SHP77 (cell line): ENCODE results near the gene RABEP1.
A peak's percentile ranks its signal among the peaks of the same experiment; 100 is the strongest.

Experiments
- DNase-seq, 2 experiments: peaks; one replicate each; lab custom pipeline; 2025; lab: John Stamatoyannopoulos, UW

RABEP1 gene

DNA sequence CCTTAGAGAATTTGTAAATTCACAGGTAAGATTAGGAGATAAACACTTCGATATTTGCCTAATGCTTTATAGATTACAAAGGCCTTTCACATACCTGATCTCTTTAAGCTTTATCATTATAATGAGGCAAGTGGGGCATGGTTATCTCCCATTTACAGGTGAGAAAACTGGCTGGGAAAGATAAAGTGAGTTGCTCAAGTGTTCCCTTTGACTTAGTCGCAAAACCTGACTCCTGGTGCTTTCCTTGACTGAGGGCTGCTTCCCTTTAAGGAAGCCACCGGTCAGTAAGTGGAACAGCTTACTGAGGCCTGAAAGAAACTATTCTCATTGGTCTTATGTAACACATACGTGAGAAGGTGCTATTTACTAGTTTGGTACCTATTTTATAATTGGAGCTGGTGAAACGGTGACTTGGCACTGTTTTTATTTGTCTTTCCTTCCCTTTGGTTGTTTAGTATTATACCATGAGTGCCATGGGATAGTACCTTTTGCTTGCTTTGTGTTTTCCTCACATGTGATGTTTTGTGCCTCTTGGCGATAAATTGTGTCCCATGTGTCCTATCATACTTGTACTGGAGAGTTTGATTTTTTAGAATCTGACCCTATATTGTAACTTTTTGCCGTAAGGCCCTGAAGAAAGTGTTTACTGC is 80.2 kb downstream of the RABEP1 start:
- DNase-seq: no peak

DNA sequence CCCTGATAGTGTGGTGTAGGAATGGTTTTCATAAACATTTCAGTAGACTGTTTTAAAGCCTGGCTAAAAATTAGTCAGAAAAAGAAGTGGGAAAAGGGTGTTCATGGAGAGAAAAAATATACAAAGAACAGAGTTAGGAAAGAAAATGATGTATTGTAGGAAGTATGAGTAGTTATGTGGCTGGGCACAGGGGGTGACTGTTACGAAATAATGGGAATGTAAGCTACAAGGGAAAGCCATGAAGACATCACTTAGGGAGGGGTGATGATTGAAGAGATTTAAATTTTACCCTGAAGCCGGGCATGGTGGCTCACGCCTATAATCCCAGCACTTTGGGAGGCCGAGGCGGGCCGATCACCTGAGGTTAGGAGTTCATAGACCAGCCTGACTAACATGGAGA is 82.1 kb downstream of the RABEP1 start:
- no peak for DNase-seq

DNA sequence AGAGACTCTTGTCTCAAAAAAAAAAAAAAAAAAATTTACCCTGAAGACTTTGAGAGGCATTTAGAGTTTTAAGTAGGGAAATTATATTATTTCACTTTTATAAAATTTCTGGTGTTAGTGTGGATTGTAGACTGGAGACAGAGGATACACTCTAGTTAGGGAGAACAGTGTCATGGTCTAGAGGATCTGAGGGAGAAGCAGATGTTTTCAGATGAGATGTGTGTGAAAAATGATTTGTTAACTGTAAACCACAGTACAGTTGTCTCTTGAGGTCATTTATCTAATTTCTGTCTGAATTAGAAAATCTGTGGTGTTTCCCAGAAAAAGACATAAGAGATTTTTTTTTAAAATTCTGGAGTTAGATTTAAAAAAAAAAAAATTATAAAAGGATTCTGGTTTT is 82.6 kb downstream of the RABEP1 start:
- DNase-seq: no peak

DNA sequence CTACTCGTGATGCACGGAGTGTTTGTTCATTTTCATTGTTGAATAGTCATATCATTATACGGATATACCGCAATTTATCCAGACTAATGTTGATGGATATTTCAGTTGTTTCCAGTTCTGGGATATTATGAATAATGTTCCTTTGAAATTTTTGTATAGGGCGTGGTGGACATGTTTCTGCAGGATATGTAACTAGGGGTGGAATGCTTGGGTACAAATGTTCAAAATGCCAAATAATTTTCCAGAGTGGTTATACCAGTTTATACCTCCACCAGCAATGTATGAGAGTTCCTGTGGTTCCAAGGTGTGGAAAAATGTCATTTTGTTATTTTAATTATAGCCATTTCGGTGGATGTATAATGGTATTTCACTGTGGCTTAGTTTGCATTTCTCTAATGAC is 83.7 kb downstream of the RABEP1 start:
- no peak for DNase-seq

DNA sequence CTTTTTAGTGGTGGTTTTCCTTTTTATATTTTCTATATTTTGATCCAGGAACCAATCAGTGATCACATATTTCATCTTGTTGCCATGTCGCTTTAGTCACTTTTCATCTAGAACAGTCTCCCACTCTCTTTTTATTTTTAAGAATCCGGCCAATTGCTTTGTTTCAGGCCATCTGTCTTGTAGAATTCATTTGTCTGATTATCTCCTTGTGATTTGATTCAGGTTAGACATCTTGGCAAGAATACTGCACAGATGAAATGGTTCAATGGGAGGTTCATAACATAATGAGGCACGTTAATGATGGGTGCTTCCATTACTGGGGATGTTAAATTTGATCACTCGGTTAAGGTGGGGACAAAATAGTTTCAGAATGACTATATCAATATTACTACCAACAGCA is 88.3 kb downstream of the RABEP1 start:
- no peak for DNase-seq

DNA sequence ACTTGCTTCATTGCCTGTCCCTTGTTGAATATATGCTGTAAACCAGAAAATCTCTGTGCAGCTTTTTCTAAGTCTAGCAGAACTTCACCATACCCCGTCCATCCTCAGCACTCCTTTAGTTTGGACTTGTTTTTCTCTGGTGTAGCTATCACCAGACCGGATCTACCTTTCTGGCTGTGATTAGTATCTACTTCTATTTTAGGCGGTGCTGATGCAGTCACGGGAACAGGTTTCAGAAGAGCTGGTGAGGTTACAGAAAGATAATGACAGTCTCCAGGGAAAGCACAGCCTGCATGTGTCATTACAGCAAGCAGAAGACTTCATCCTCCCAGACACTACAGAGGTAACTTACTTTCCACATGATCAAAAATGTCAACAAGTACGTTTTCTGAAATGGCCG is 91.0 kb downstream of the RABEP1 start:
- DNase-seq: no peak

DNA sequence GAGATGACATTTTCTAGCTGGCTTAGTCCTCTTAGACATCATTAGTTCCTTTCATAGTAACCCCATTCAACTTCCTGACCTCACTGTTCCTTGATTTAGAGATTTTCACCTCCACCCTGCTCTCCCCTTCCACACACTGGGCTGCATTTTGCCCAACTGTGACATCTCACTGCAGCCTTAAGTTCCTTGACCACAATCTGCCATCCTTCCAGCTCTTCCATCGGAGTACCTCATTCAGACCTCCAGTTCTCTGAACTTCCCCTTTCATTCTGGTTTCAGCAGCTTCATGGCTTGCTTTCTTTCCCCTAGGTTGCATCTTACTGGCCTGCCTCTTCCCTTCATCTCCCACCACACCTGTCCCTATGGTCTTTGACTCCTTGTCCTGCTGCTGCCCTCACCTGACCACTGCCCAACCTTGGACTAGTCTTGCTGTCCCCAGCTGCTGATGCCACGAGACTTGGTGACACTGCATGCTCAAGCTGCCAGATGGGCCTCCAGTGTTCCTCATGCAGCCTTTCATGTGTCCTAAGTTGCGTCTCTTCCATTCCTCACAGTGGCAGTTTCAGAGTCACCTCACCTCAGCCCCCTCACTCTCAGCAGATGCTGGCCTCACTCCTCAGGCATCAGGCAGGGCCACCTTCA is 96.6 kb downstream of the RABEP1 start:
- DNase-seq: no peak

DNA sequence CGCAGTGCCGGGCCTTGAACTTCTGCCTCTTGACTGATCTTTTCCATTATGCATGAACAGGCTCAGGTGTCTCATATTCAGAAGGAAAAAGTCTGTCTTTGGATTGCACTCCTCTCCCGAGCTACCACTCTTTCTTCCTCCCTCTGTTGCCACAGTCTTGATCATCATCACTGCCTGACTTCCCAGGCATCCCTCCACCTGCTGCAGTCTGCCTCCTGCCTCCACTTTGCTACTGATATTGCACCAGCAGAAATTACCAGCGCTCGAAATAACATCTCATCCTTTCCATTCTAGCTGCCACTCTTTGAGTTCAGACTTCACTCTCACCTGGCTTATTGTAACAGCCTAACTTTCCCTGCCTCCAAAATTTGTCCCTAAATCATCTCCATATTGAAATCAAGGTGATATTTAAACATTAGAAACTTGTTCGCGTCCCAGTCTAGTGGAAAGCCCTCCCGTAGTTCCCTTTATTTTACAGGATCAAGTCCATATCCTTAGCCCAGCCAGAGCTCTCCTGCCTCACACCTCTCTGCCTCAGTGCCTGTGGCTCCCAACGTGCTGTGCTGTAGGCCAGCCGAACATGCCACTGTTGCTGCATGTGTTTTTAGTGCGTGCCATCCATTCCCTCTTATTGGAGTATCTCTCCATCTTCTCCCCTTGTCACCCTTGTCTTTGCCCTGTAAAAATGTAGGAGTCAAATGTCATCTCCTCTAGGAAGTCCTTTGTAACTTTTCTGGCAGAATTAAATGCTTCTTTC is 97.4 kb downstream of the RABEP1 start:
- DNase-seq: no peak

DNA sequence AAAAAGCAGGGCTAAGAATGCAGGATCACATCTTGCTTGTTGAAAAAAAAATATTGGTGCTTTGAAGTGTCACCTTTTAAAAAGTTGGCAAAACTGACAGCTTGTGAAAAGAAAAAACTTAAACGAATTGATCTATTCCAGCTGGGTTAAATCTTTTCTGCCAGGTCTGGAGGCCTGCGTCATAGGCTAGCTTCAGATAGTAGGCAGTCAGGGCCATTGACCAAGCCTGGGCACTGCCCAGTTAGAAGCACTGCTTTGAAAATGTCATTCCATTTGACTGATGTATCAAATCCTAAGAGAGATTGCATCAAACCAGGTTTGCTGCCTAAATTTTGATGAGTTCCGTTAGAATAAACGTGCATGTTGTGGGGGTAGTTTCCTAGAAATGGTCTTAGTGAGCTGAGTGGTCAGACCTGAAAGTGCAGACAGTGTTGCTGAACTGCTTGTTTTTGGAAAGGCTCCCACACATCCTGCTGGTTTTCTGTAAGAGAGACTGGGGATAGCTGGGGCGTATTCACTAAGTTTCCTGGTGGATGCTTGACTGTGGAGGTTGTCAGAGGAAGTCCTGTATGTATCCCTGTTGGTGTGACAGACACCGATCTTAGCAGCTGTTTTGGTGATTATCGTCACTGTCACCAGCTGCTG is 98.5 kb downstream of the RABEP1 start:
- DNase-seq: no peak

DNA sequence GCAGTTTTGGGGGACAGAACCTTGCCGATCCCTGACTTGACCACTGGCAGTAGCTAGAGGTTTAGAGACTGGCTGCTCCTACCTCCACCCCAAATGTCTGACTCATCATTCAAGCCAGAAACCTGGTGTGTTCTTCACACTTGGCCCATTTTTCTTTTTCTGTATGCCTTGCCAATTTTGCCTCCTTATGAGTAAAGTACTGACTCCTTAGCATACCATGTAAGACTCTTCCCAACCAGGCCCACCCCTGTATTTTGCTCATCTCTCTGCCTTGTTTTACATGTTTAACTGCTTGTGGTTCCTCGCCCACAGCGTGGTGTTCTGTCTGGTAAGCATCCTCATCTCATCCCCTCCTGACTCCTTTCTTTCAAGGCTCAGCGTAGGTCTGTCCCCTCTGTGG is 99.5 kb downstream of the RABEP1 start:
- DNase-seq: no peak

DNA sequence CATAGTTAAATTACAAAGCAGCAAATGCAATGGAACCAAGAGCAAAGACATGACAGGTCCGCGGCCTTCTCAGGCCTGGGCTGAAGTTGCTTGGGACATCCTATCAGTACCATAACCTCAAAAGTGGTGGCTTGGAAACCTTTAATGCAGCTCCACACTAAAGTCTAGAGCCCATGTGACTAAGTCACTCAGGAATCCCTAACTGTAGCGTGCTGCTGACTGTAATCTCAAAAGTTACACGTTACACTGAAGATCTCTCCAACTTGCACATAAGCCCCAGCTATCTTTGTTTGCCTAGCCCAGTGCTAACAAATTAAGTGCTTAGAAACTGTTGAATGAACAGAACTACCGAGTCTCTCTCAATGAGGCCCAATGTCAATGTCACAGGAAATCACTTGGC is 109.6 kb downstream of the RABEP1 start:
- no peak for DNase-seq

DNA sequence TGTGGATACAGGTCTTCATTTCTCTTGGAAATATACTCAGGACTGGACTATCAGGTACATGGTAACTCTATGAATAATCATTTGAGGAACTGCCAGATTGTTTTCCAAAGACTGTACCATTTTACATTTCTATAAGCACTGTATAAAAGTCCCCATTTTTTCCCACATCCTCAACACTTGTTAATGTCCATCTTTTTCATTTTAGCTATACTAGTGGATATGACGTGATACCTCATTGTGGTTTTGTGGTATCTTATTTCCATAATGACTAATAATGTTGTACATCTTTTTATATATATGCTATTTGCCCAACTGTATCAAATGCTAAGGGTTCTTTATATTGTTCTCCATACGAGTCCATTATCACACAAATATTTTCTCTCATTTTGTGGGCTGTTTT is 114.5 kb downstream of the RABEP1 start:
- DNase-seq: no peak

DNA sequence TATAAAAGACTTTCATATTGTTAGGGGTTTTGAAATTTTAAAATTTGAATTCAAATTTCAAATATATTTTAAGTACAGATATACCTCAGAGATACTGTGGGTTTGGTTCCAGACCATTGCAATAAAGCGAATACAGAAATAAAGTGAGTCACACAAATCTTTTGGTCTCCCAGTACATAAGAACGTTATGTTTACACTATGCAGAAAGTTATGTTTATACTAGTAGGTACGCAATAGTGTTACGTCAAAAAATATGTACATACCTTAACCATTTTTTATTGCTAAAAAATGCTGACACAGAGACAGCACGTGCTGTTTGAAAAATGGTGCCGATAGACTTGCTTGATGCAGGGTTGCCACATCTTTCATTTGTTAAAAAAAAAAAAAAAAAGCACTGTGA is 117.7 kb downstream of the RABEP1 start:
- DNase-seq: no peak

DNA sequence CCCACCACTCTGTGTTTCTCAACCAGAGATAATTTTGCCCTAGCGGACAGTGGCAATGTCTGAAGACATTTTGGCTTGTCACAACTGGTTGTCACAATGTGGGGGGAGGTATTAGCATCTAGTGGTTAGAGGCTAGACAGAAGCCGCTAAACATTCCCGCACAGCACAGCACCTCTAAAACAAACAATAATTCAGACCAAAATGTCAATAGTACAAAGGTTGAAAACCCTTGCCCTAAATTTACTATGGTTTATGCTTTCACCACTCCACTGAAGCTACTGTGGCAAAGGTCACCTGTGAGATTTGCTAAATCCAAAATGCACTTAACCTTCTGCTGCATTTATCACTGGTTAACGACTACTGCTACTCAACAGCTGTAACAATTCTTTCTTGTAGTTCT is 123.3 kb downstream of the RABEP1 start:
- DNase-seq: no peak

DNA sequence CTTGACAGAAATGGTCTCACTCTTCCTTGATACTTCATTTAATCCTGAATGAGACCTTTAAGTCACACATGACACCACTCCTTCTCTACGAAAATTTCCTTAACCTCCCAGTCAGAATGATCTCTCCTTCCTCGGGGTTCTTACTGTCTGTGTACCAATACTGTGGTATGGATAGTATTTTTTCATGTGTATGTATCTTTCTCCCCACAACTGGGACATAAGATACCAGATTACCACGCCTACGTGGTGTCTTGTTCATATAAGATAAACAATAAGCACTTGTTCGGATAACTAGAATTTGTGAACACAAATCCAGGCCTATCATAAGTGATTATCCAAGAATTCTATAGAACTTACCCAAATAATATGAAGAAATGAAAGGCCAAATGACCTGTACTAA is 126.1 kb downstream of the RABEP1 start:
- DNase-seq: no peak

DNA sequence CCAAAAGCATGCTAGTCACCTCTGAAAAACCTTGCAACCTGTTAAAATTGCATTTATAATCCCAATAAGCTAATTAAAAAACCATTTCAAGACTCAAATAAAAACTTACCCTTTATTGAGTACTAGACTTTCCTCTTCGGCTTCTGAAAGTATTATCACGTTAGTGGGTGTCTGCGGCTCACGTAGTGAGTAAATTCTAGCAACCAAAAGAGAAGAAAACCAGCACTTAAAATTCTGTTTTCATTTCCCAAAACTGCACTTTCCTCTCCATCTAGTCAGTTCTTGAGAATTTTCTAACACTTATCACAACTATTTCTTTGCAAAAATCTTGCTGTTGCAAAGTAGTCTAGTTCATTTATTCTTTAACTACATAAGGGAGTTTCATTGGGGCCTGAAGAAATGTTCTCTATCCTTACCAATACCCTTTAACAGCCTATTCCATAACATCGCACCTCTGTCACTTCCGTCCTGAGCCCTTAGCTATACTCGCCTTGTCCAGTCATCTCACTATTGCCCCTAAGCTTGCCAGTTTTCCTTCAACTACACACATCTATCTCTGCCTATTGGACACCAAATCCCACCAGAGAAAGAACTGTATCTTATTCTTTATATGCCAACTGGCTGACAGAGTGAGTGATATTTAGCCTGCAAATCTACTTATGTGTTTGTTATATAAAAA is 128.6 kb downstream of the RABEP1 start:
- no peak for DNase-seq

DNA sequence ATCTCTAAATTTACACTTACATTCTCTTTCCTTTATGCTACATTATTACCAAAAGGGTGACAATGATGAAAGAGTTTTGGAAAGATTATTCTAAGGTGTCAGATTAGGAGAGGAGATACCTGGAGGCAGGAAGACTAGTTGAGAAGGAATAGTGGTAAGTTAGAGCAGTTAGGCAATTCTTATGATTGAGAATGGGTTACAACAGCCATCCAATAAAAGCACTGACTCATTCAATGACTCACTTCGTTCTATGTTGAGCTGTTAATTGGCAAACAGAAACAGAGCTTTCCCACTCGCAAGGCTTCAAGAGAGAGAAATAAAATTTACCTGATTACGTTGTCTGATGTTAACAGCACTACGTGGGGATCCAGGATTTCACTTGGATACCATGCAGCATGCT is 131.6 kb downstream of the RABEP1 start:
- DNase-seq: no peak

DNA sequence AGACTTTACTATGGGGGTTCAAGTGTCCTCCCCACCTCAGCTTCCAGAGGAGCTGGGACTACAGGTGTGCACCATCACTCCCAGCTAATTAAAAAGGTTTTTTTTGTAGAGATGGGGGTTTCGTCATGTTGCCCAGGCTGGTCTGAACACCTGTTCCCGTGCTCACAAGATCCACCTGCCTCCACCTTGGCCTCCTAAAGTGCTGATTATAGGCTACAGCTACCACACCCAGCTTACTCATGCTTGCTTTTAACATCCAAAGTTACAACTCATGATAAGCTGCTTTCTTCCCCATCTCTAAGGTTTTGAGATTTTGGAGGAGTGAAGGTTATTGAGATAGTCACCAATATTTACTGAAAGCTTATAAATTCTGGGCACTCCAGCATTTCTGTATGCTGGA is 134.8 kb downstream of the RABEP1 start:
- DNase-seq: no peak

DNA sequence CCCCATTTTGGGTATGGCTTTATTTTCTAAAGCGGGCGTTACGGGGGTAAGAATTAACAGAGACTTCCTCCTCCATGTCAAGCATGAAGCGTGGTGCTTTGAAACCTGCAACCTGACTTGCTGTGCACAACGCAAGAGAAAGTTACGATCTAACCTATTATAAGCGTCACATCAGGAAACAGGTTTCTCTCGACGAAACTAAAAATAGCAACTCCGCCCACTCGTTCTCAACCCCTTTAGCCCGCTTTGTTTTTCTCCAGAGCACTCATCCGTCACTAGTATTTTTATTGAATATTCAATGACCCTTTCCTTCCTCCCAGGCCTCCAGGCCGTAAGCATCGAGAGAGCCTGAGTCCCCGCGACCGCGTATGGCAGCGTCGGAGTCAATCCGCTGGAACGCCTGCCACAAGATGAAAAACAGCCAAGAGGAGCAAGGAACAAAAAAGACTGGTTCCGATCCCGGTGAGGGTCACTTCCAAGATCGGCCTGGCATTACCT is 136.8 kb downstream of the RABEP1 start:
- DNase-seq: peak; percentile 31 to 34

DNA sequence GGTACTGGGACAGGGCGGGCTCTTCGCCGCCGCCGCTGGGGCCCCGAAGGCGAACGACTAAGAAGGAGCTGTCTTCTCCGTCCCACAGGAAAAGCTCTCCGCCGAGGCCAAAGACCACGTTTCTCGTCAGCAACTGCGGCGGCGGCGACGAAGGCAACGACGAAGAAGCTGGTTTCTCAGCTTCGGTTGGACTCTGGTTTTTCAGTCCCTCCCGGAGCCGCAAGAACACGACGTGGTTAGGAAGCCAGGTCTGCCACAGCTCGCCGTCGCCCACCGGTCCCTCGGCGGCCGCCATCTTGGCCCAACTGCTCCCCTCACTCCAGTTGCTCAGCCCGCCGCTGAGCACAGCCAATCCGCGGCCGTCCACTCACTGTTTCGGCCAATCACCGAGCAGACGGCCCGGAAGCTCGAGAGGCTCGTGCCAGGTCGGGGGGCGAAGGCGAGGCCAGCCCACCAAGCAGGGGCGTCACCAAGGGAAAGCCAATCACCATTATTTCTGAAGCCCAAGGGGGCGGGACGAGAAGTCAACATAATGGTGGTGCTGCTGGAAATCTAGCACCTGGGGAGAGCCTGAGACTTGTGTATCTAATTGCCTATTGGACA is 137.4 kb downstream of the RABEP1 start, which contains the start of gene NUP88:
Gene NUP88, minus strand, starts transcription at position 307 of the 603 bp plus-strand sequence. Its CDS starts 12 bp downstream, at position 295.
- DNase-seq: peak; percentile 99

DNA sequence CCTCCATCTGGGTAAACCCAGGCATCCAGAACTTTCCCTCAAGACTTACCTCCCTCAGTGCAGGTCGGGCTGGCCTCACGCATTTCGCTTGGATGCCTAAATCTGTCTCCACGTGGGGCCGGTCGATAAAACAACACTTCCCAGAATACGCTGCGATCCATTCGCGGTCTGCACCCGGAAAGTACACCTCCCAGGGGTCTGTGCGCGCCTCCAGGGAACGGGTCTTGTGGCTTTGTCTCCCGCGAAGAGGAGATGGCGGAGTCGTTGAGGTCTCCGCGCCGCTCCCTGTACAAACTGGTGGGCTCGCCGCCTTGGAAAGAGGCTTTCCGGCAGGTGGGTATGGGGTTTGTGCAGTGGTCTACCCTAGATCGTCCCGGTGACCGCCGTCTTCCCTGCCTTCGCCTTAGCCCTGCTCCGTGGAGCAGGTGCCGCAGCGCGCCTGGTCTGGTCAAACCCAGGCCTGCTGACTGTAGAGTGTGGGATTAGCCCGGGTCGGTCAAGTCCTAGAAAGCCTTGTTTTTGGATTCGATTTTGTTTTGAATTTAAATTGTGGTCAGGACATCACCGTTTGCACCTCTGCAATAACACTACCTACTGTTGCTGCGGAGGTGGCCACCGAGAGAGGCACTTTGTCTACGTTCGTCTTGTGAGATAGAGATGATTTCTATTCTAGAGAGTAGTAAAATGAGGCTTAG is 138.0 kb downstream of the RABEP1 start, which contains the start of gene RPAIN:
Gene RPAIN, plus strand, starts transcription at position 224 of the 695 bp plus-strand sequence. Its CDS starts 29 bp downstream, at position 253.
- DNase-seq: peak; percentile 96 to 98
